SW 1271 (cell line): Measurements from ENCODE around the gene STEAP3.

Experiments used
- DNase-seq, 2 experiments: peaks; one replicate each; lab custom pipeline; 2025; lab: John Stamatoyannopoulos, UW

The STEAP3 gene, protein sequence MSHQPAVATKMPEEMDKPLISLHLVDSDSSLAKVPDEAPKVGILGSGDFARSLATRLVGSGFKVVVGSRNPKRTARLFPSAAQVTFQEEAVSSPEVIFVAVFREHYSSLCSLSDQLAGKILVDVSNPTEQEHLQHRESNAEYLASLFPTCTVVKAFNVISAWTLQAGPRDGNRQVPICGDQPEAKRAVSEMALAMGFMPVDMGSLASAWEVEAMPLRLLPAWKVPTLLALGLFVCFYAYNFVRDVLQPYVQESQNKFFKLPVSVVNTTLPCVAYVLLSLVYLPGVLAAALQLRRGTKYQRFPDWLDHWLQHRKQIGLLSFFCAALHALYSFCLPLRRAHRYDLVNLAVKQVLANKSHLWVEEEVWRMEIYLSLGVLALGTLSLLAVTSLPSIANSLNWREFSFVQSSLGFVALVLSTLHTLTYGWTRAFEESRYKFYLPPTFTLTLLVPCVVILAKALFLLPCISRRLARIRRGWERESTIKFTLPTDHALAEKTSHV

GRCh38 chr2:119223521-119224390, at the start of gene STEAP3:
Gene STEAP3 (plus strand): TSS chr2:119223834. CDS start chr2:119231013, 7,179 bp downstream.
- DNase-seq: peak; percentile 24 to 65

- DNase-seq: peak in 1 of 2 experiments; percentile 32
These were observed 49.2 kb upstream of the STEAP3 start for GRCh38 chr2:119174216-119174992.

DNA sequence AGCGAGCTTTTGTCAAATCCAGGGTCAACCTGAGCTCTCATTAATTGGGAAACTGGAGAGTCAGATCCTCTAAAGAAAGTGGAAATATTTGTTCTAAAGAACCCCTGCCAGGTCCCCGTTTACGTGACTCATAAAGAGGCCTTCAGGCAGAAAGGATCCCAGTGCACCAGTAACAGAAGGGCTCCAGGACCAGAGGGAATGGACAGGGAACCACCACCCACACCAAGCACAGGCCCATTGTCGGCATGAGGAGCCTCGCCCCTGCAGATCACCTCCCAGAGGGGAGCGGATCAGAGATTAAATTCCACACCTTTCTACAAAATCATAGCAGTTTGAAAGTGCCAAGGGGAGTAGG, 48.7 kb upstream of the STEAP3 start:
- no peak for DNase-seq

- DNase-seq: no peak
These were observed 48.1 kb upstream of the STEAP3 start for GRCh38 chr2:119175517-119175916.

GRCh38 chr2:119177171-119177837, 46.3 kb upstream of the STEAP3 start:
- DNase-seq: no peak

- DNase-seq: no peak
These were observed 45.8 kb upstream of the STEAP3 start for GRCh38 chr2:119177838-119178190.

GRCh38 chr2:119178776-119179175, 44.9 kb upstream of the STEAP3 start:
- no peak for DNase-seq

- DNase-seq: no peak
These were observed 44.4 kb upstream of the STEAP3 start for GRCh38 chr2:119179202-119179601.

- no peak for DNase-seq
These were observed 43.6 kb upstream of the STEAP3 start for GRCh38 chr2:119179991-119180390.

- DNase-seq: no peak
These were observed 42.7 kb upstream of the STEAP3 start for GRCh38 chr2:119180892-119181291.

- no peak for DNase-seq
These were observed 42.2 kb upstream of the STEAP3 start for GRCh38 chr2:119181391-119181790.

DNA sequence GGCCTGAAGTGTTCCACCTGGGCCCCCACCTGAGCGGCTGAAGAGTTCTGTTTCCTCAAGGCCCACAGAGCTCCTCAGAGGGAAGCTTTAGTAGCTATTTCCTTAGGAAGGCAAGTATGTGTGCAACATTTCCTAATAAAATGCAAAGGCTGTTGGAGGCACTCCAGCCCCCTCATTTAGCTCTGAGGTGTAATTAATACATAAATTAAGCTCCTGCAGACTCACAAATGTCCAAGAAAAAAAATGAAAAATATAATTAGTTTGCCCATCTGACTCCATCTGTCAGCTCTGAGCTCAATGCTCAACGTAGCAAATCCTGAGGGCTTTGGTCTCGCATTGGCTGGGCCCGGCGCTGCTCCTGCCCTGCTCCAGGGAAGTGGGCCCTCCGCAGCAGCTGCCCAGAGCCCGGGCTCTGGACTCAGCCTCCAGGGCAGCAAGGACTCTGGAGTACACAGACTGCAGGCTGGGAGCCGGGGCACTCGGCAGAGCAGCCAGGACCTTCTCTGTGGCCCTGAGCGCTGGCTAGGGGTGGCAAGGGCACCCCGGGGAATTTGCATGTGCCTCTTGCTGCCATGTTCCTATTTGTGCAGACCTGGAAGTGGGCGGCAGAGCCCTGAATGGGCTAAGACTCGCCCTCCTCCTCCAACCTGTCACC, 41.7 kb upstream of the STEAP3 start:
- DNase-seq: no peak

GRCh38 chr2:119184512-119184911, 39.1 kb upstream of the STEAP3 start:
- DNase-seq: no peak

DNA sequence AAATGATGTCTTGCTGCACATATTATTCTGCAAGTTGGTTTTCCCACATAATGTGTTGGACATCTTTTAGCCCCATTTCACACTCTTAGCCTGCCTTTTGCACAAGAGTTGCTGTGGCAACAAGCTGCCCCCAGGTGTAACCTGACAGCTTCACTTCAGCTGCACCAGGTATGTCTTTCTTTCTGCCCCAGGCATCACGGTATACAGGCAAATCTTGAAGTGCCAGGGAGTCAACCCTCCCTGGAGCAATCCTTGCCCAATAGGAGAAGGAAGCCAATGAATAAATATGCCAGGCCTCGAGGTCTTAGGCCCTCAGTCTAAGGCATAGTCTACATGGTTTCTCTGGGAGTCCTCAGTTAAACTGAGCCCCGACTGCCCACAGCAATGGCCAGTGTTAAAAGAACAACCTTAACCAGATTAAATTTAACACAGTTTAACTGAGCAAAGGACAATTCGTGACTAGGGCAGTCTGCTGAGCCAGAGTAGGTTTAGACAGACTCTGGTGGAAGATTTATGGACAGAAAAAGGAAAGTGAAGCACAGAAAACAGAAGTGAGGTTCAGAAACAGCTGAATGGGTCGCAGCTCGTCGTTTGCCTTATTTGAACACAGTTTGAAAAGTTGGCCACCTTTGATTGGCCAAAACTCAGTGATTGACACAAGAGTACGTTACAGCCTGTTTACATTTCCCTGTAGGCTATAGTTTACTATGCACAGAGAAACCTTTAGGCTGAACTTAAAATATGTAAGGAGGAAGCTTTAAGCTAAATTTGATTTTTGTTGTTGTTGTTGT, 33.1 kb upstream of the STEAP3 start:
- DNase-seq: no peak

- no peak for DNase-seq
These were observed 30.7 kb upstream of the STEAP3 start for GRCh38 chr2:119192893-119193292.

DNA sequence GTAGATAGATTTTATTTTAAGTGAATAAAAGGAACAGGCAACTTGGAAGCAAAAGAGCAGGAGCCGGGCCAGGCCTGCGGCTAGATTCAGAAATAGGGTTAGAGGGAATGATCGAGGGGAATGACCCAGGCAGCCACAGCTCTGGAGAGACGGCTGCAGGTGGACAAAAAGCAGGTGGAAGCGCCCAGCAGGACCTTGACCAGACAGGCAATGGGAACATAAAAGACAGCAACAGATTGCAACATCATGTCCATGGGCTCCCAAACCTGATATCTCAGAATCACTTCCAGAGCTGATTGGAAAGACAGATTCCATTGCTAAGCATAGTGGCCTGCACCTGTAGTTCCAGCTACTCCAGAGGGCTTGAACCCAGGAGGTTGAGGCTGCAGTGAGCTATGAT, 28.6 kb upstream of the STEAP3 start:
- no peak for DNase-seq

DNA sequence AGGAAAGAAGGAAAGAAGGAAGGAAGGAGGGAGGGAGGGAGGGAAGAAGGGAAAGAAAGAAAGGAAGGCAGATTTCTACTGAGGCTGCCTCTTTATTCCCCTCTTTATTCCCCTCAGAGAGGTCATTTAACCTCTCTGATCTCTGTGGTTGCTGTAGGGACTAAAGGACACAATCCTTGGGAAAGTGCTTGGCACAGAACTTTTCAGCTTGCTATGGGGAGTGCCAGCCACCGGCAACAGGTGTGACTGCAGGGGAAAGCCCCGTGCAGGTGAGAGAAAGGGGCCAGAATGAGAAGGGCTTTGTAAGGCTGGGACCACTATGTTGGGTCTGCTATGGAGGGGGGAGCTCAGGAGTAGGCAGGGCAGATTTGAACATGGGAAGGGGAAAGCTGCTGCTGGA, 27.7 kb upstream of the STEAP3 start:
- no peak for DNase-seq

- DNase-seq: no peak
These were observed 27.1 kb upstream of the STEAP3 start for GRCh38 chr2:119196301-119197125.

GRCh38 chr2:119197126-119197405, 26.6 kb upstream of the STEAP3 start:
- DNase-seq: no peak
